HG02970 (cell line): Measurements from ENCODE around the gene RBAK.
"Not testable (repeated sequence)": the region's sequence is repeated elsewhere in the genome, so short reads cannot be mapped to it uniquely, and the experiment has no call there.

ENCODE experiments used
- ATAC-seq: cut with Tn5 transposase; IDR thresholded peaks from one replicate; pipeline ENCODE4 v1.9.1; 2021; ENCODE audit warnings: mild to moderate bottlenecking, moderate library complexity, moderate number of reproducible peaks; ENCODE audit not compliant: unreplicated experiment, low FRiP score

Gene RBAK

GRCh38 chr7:5047127-5047526 lies 1.5 kb downstream of the RBAK start:
- ATAC-seq: not testable (repeated sequence)

GRCh38 chr7:5050676-5051075 lies 5.0 kb downstream of the RBAK start:
- ATAC-seq: no peak

- ATAC-seq: not testable (repeated sequence)
These were observed 6.1 kb downstream of the RBAK start for GRCh38 chr7:5051731-5052130.

- ATAC-seq: no peak
These were observed 7.5 kb downstream of the RBAK start for GRCh38 chr7:5053175-5053574.

- no peak for ATAC-seq
These were observed 18.0 kb downstream of the RBAK start for GRCh38 chr7:5063698-5064097.

- ATAC-seq: no peak
These were observed 18.9 kb downstream of the RBAK start for GRCh38 chr7:5064391-5065106.

- ATAC-seq: no peak
These were observed 19.4 kb downstream of the RBAK start for GRCh38 chr7:5065107-5065407.

- ATAC-seq: no peak
These were observed 22.9 kb downstream of the RBAK start for GRCh38 chr7:5068521-5068920.

GRCh38 chr7:5070206-5070605 lies 24.5 kb downstream of the RBAK start:
- no peak for ATAC-seq

- not testable (repeated sequence) for ATAC-seq
These were observed 29.5 kb downstream of the RBAK start for GRCh38 chr7:5075187-5075586.

GRCh38 chr7:5077740-5078139 lies 32.1 kb downstream of the RBAK start:
- no peak for ATAC-seq

GRCh38 chr7:5082806-5083205 lies 37.1 kb downstream of the RBAK start:
- no peak for ATAC-seq

- ATAC-seq: no peak
These were observed 37.7 kb downstream of the RBAK start for GRCh38 chr7:5083311-5083711.

- ATAC-seq: no peak
These were observed 40.6 kb downstream of the RBAK start for GRCh38 chr7:5086256-5086655.

GRCh38 chr7:5088228-5088833 lies 42.7 kb downstream of the RBAK start:
- ATAC-seq: not testable (repeated sequence)

GRCh38 chr7:5088906-5089305 lies 43.2 kb downstream of the RBAK start:
- ATAC-seq: no peak

- no peak for ATAC-seq
These were observed 48.3 kb downstream of the RBAK start for GRCh38 chr7:5093948-5094347.

GRCh38 chr7:5094641-5095040 lies 49.0 kb downstream of the RBAK start:
- ATAC-seq: no peak

GRCh38 chr7:5116359-5116758 lies 70.7 kb downstream of the RBAK start:
- no peak for ATAC-seq

- ATAC-seq: no peak
These were observed 71.7 kb downstream of the RBAK start for GRCh38 chr7:5117095-5117970.
